Measurements from ENCODE around the gene ATF7IP2. TPM values are rescaled to one million over a fixed set of nuclear protein-coding genes. Genes with fewer than 3 reads are reported as not detected.

Gene ATF7IP2
- total RNA-seq, 2 experiments from 2014 or later = 82.9 to 86.9 TPM

- intact Hi-C loops (cut with DNase I, micrococcal nuclease) = no loop called here
- ChIA-PET CTCF (interaction anchor here (1.3 to 1.7 kb wide), 6 partner anchors 99 to 254 kb away, joined by 4 to 30 read pairs (median 6); partner anchors contain the start of gene NUBP1), POLR2A (interaction anchor here (1.3 kb wide), 1 partner anchor 196 kb away, joined by 8 read pairs; no protein-coding TSS in a partner anchor)
- ATAC-seq (ENCODE audit: poor library complexity) = no peak
- H3K27ac ChIP-seq (ENCODE audit: low read depth in 1 of 2, low read length in 2 of 2) = no peak overlapping the region
- Mint-ChIP-seq H3K27ac (no peak overlapping the region), H3K4me3 (no peak overlapping the region), H3K9me3 (no peaks in the 10 kb centered on the region), H3K27me3 (no peaks in the 10 kb centered on the region), H3K4me1 (ENCODE audit: low read depth) (peaks cover 4% of the 10 kb centered on the region), H3K36me3 (ENCODE audit: low read depth) (no peaks in the 10 kb centered on the region)
- no peak for DNase-seq
- peaks cover 0 to 5% of the 10 kb centered on the region in 2 experiments for H3K27me3 ChIP-seq (ENCODE audit: control insufficient read depth in 1 of 2, insufficient read depth in 2 of 2, low read length in 2 of 2)
- peaks cover 4% of the 10 kb centered on the region for H3K4me1 ChIP-seq (ENCODE audit: insufficient read depth, low read length)
- H3K9me3 ChIP-seq (ENCODE audit: control insufficient read depth in 1 of 2, insufficient read depth in 1 of 2, low read length in 2 of 2) = no peaks in the 10 kb centered on the region
- H3K4me3 ChIP-seq (ENCODE audit: low read length) = no peak overlapping the region
- no peaks in the 10 kb centered on the region for H3K36me3 ChIP-seq (ENCODE audit: insufficient read depth, low read length)
- TF ChIP-seq CTCF (IDR thresholded peaks at IDR 0.05) = no peak
Observed at GRCh38 chr16:10510279-10510678, 124.4 kb downstream of the ATF7IP2 start.

- ATAC-seq (ENCODE audit: poor library complexity) = no peak
Observed at GRCh38 chr16:10511829-10512228, 126.0 kb downstream of the ATF7IP2 start.

GRCh38 chr16:10514369-10515055 is 128.7 kb downstream of the ATF7IP2 start:
- no peak overlapping the region for H3K27ac Mint-ChIP-seq
- Histone ChIP-seq H3K27me3 (ENCODE audit: control insufficient read depth in 1 of 2, insufficient read depth in 2 of 2, low read length in 2 of 2) (peaks cover 0 to 5% of the 10 kb centered on the region in 2 experiments), H3K9me3 (ENCODE audit: control insufficient read depth in 1 of 2, insufficient read depth in 1 of 2, low read length in 2 of 2) (peaks cover 0 to 7% of the 10 kb centered on the region in 2 experiments), H3K27ac (ENCODE audit: low read depth in 1 of 2, low read length in 2 of 2) (no peak overlapping the region), H3K4me1 (ENCODE audit: insufficient read depth, low read length) (peaks cover 4% of the 10 kb centered on the region), H3K4me3 (ENCODE audit: low read length) (no peak overlapping the region), H3K36me3 (ENCODE audit: insufficient read depth, low read length) (no peaks in the 10 kb centered on the region)
- ChIA-PET CTCF (interaction anchor here (0.7 to 2.6 kb wide), 3 partner anchors 199 to 404 kb away, joined by 4 to 24 read pairs (median 4); no protein-coding TSS in a partner anchor), POLR2A (interaction anchor here (1.1 to 1.5 kb wide), 3 partner anchors 200 to 223 kb away, joined by 3 to 4 read pairs (median 3); no protein-coding TSS in a partner anchor)
- no peaks in the 10 kb centered on the region for H3K27me3 Mint-ChIP-seq
- H3K4me3 Mint-ChIP-seq = no peak overlapping the region
- peak; percentile 32 for ATAC-seq (ENCODE audit: poor library complexity)
- TF ChIP-seq CTCF (IDR thresholded peaks at IDR 0.05) = peak; percentile 83
- H3K9me3 Mint-ChIP-seq = no peaks in the 10 kb centered on the region
- peak in 12 of 14 experiments; percentile 5 to 75 (median 31) for DNase-seq
- intact Hi-C loops (cut with DNase I, micrococcal nuclease) = loop anchor here (1.0 kb wide), 1 partner anchor 223 kb away; no protein-coding TSS in a partner anchor
- H3K36me3 Mint-ChIP-seq (ENCODE audit: low read depth) = no peaks in the 10 kb centered on the region
- peaks cover 2% of the 10 kb centered on the region for H3K4me1 Mint-ChIP-seq (ENCODE audit: low read depth)

More at GRCh38 chr16:10511829-10512228, 126.0 kb downstream of the ATF7IP2 start:
- Mint-ChIP-seq H3K4me3 (no peak overlapping the region), H3K27ac (no peak overlapping the region), H3K27me3 (no peaks in the 10 kb centered on the region), H3K9me3 (no peaks in the 10 kb centered on the region), H3K36me3 (ENCODE audit: low read depth) (no peaks in the 10 kb centered on the region), H3K4me1 (ENCODE audit: low read depth) (peaks cover 4% of the 10 kb centered on the region)
- intact Hi-C loops (cut with DNase I, micrococcal nuclease) = no loop called here
- peak in 1 of 14 experiments; percentile 13 for DNase-seq
- no peaks in the 10 kb centered on the region for H3K36me3 ChIP-seq (ENCODE audit: insufficient read depth, low read length)
- H3K9me3 ChIP-seq (ENCODE audit: control insufficient read depth in 1 of 2, insufficient read depth in 1 of 2, low read length in 2 of 2) = peaks cover 0 to 7% of the 10 kb centered on the region in 2 experiments
- TF ChIP-seq CTCF (IDR thresholded peaks at IDR 0.05) = no peak
- H3K27me3 ChIP-seq (ENCODE audit: control insufficient read depth in 1 of 2, insufficient read depth in 2 of 2, low read length in 2 of 2) = peaks cover 0 to 5% of the 10 kb centered on the region in 2 experiments
- H3K27ac ChIP-seq (ENCODE audit: low read depth in 1 of 2, low read length in 2 of 2) = no peak overlapping the region
- ChIA-PET CTCF (no interaction called here), POLR2A (no interaction called here)
- no peak overlapping the region for H3K4me3 ChIP-seq (ENCODE audit: low read length)
- H3K4me1 ChIP-seq (ENCODE audit: insufficient read depth, low read length) = peaks cover 4% of the 10 kb centered on the region
